Neuron (in vitro differentiated cells): ENCODE measurements around the gene TRIM73.
A peak's percentile ranks its signal among the peaks of the same experiment; 100 is the strongest.
"Not testable (repeated sequence)": the region's sequence is repeated elsewhere in the genome, so short reads cannot be mapped to it uniquely, and the experiment has no call there.

Source experiments
- H2AFZ ChIP-seq: one replicate; pipeline ENCODE4 v1.6.1; 2013; ENCODE audit warnings: low read depth, mild to moderate bottlenecking, inconsistent platforms, low read length, moderate library complexity
- H3K27me3 ChIP-seq: one replicate; pipeline ENCODE4 v1.6.1; 2013; ENCODE audit warnings: low read length; ENCODE audit not compliant: insufficient read depth
- H3K36me3 ChIP-seq: one replicate; pipeline ENCODE4 v1.6.1; 2013; ENCODE audit warnings: low read length; ENCODE audit not compliant: insufficient read depth
- H3K4me1 ChIP-seq: one replicate; pipeline ENCODE4 v1.6.1; 2013; ENCODE audit warnings: low read length; ENCODE audit not compliant: insufficient read depth
- H3K4me3 ChIP-seq: 2 replicates; pipeline ENCODE4 v1.5.1; 2013; ENCODE audit warnings: mild to moderate bottlenecking, low read length, moderate library complexity
- H3K9me3 ChIP-seq: one replicate; pipeline ENCODE4 v1.6.1; 2013; ENCODE audit warnings: low read length

TRIM73 gene

GRCh38 chr7:75420152-75420551 is 24.7 kb downstream of the TRIM73 start:
- H3K36me3 ChIP-seq: peaks cover 32% of the 10 kb centered on the region
- H3K27me3 ChIP-seq, H3K9me3 ChIP-seq, H3K4me3 ChIP-seq, H3K4me1 ChIP-seq, H2AFZ ChIP-seq: not testable (repeated sequence)

- not testable (repeated sequence) for H3K27me3 ChIP-seq, H3K4me1 ChIP-seq, H3K9me3 ChIP-seq, H3K4me3 ChIP-seq, H2AFZ ChIP-seq
- peaks cover 23% of the 10 kb centered on the region for H3K36me3 ChIP-seq
Observed at GRCh38 chr7:75421798-75422710, 26.6 kb downstream of the TRIM73 start.

DNA sequence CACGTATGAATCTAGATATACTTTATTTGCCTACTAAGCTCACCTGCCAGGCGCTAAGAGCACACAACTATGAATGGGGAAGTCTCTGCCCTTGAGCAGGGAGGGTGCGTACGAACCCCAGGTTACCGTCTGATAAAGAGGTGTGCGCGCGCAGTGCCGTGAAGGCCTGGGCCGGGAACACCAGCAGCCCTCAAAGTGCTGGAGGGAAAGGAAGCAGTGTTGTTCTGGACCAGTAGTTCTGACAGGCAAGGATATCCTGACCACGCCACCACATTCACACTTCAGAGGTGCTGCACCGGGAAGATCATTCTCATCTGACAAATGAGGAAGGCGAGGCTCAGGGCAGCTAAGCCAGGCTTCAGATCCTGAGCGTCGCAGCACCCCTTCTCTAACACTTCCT is 28.1 kb downstream of the TRIM73 start:
- H3K27me3 ChIP-seq, H3K4me3 ChIP-seq, H2AFZ ChIP-seq, H3K9me3 ChIP-seq, H3K4me1 ChIP-seq: not testable (repeated sequence)
- peaks cover 21% of the 10 kb centered on the region for H3K36me3 ChIP-seq

GRCh38 chr7:75439000-75439399 is 43.6 kb downstream of the TRIM73 start:
- not testable (repeated sequence) for H3K4me3 ChIP-seq, H3K27me3 ChIP-seq, H3K4me1 ChIP-seq, H3K9me3 ChIP-seq, H2AFZ ChIP-seq
- peaks cover 52% of the 10 kb centered on the region for H3K36me3 ChIP-seq

DNA sequence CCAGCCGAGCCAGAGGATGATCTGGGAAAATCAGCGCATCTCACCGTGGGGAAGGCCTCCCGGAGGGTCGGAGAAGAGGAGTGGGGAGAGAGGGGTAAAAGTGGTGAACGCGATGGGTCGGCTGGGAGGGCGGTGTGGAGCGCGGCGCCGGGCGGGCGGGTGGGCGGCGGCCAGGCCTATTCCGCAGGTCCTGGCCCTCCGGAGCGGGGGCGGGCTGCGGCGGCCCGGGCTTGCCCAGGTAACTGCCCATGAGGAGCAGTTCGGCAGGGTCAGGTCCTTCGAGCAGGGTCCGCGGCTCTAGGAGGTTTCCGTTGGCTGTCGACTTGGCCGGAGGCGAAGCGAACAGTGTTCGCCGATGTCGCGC is 46.7 kb downstream of the TRIM73 start:
- H3K27me3 ChIP-seq, H3K4me1 ChIP-seq, H2AFZ ChIP-seq, H3K9me3 ChIP-seq: not testable (repeated sequence)
- Histone ChIP-seq H3K4me3 (peak overlapping the region; percentile 49), H3K36me3 (peaks cover 27% of the 10 kb centered on the region)

- H3K36me3 ChIP-seq: peaks cover 24% of the 10 kb centered on the region
- not testable (repeated sequence) for H2AFZ ChIP-seq, H3K9me3 ChIP-seq, H3K4me1 ChIP-seq, H3K27me3 ChIP-seq
- H3K4me3 ChIP-seq: peak overlapping the region; percentile 73
Observed at GRCh38 chr7:75442465-75443111, 47.2 kb downstream of the TRIM73 start.

GRCh38 chr7:75449946-75450345 is 54.5 kb downstream of the TRIM73 start:
- H3K4me3 ChIP-seq, H3K9me3 ChIP-seq, H3K27me3 ChIP-seq, H3K36me3 ChIP-seq, H2AFZ ChIP-seq, H3K4me1 ChIP-seq: not testable (repeated sequence)

- H3K36me3 ChIP-seq, H3K4me3 ChIP-seq, H2AFZ ChIP-seq, H3K27me3 ChIP-seq, H3K9me3 ChIP-seq, H3K4me1 ChIP-seq: not testable (repeated sequence)
Observed at GRCh38 chr7:75452494-75452955, 57.1 kb downstream of the TRIM73 start.
